ENCODE data around the gene ZG16. TPM values are rescaled to one million over a fixed set of nuclear protein-coding genes. Genes with fewer than 3 reads are reported as not detected.

Gene ZG16
- total and polyA plus RNA-seq, 2 of the 8 experiments (the other 6 are each of a cell fraction or from before 2014, with no cell fraction given), result not detected

GRCh38 chr16:29812754-29813643, 34.9 kb downstream of the ZG16 start (continued):
- TF ChIP-seq NRF1 (IDR thresholded peaks at IDR 0.05; ENCODE audit: low read depth, low read length) (no peak), SIRT6 (IDR thresholded peaks at IDR 0.05; ENCODE audit: low read length) (no peak)
